GM18907 (cell line): ENCODE data around the gene SLN.

Experiments used
- ATAC-seq: cut with Tn5 transposase; IDR thresholded peaks from one replicate; pipeline ENCODE4 v1.9.1; 2021; ENCODE audit warnings: mild to moderate bottlenecking, moderate library complexity; ENCODE audit not compliant: unreplicated experiment

Gene SLN

GRCh38 chr11:107719557-107720302, 7.9 kb upstream of the SLN start:
- no peak for ATAC-seq

GRCh38 chr11:107719073-107719472, 7.2 kb upstream of the SLN start:
- ATAC-seq = no peak

GRCh38 chr11:107716884-107717532, 5.2 kb upstream of the SLN start:
- no peak for ATAC-seq

- no peak for ATAC-seq
Measured at GRCh38 chr11:107713009-107713408, 1.2 kb upstream of the SLN start.

- ATAC-seq = no peak
Measured at GRCh38 chr11:107710301-107710700, 1.6 kb downstream of the SLN start.

- ATAC-seq = no peak
Measured at GRCh38 chr11:107708792-107709191, 3.1 kb downstream of the SLN start.

GRCh38 chr11:107707807-107708206, 4.0 kb downstream of the SLN start:
- no peak for ATAC-seq

GRCh38 chr11:107707215-107707671, 4.6 kb downstream of the SLN start:
- no peak for ATAC-seq

GRCh38 chr11:107706531-107706930, 5.3 kb downstream of the SLN start:
- ATAC-seq = no peak

- no peak for ATAC-seq
Measured at GRCh38 chr11:107705027-107705426, 6.8 kb downstream of the SLN start.

GRCh38 chr11:107704451-107704850, 7.4 kb downstream of the SLN start:
- ATAC-seq = no peak

- ATAC-seq = no peak
Measured at GRCh38 chr11:107702723-107703122, 9.1 kb downstream of the SLN start.

- no peak for ATAC-seq
Measured at GRCh38 chr11:107702109-107702660, 9.7 kb downstream of the SLN start.

- no peak for ATAC-seq
Measured at GRCh38 chr11:107699371-107700285, 12.2 kb downstream of the SLN start.

GRCh38 chr11:107697291-107697690, 14.6 kb downstream of the SLN start:
- no peak for ATAC-seq

- no peak for ATAC-seq
Measured at GRCh38 chr11:107696140-107696539, 15.7 kb downstream of the SLN start.

GRCh38 chr11:107695446-107695845, 16.4 kb downstream of the SLN start:
- no peak for ATAC-seq

- ATAC-seq = no peak
Measured at GRCh38 chr11:107691000-107691750, 20.7 kb downstream of the SLN start.

- ATAC-seq = no peak
Measured at GRCh38 chr11:107689317-107690202, 22.3 kb downstream of the SLN start.
